Stimulated activated CD8-positive, alpha-beta memory T cell treated with anti-CD3 and anti-CD28 coated beads, Interleukin-15, amount 100 ng/mL, for 24 hours (primary cell): ENCODE results near the gene PNRC2.

Experiments used
- DNase-seq: peaks from one replicate; pipeline ENCODE4 v3.0.0-alpha.2; 2020; ENCODE audit warnings: low read depth

PNRC2 gene, protein sequence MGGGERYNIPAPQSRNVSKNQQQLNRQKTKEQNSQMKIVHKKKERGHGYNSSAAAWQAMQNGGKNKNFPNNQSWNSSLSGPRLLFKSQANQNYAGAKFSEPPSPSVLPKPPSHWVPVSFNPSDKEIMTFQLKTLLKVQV

GRCh38 chr1:23959461-23960290 lies at the start of gene PNRC2:
Gene PNRC2, plus strand, starts transcription at chr1:23959828. Its CDS starts 1,630 bp downstream, at chr1:23961458.
- peak; percentile 90 for DNase-seq

GRCh38 chr1:23910144-23910543 lies 49.5 kb upstream of the PNRC2 start:
- DNase-seq: no peak

DNA sequence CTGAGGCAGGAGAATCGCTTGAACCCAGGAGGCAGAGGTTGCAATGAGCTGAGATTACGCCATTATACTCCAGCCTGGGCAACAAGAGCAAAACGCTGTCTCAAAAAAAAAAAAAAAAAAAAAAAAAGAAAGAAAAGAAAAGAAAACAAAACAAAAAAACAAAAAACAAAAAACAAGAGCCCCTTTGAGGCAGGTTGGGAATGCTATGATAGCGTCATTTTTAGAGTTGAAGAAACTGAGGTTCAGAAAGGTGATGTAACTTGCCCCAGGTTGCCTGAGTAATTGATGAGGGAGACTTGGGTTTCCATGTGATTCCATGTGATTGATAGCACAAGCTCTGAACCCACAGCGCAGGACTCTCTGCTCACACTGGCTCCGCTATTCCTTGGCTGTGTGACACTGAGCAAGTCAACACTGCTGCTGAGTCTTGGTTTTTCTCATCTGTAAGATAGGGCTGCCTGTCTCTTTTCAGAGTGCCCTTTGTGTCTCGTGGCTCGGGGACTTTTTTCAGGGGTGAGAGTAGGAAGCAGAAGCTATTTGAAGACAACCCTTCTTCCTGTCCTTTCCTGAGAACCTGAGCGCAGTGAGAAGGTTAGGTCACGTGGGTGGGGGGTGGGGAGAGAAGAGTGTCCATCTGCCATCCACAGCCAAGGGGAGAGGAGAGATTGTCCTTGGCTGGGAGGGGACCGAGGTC lies 48.9 kb upstream of the PNRC2 start:
- no peak for DNase-seq

GRCh38 chr1:23911921-23912320 lies 47.7 kb upstream of the PNRC2 start:
- DNase-seq: no peak

- DNase-seq: no peak
Measured at GRCh38 chr1:23913212-23913880, 46.3 kb upstream of the PNRC2 start, which contains the start of gene CNR2. Gene CNR2, minus strand, starts transcription at chr1:23913362. Its CDS starts 37,745 bp downstream, at chr1:23875617.

DNA sequence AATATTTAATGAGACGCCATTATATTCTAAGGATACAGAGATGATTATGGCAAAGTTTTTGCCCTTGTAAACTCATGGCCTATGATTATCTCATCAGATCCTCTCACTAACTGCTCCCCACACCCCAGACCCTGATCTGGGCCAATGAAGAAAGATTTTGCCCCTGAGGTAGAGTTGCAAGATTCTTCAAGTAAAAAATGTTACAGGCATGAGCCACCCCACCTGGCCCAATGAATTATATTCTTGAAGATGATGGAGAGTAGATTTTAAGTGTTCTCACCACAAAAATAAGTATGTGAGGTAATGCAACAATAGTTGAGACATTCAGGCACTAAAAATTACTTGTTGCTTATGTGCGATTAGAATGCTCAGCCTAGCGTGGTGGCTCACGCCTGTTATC lies 44.7 kb upstream of the PNRC2 start:
- no peak for DNase-seq

DNA sequence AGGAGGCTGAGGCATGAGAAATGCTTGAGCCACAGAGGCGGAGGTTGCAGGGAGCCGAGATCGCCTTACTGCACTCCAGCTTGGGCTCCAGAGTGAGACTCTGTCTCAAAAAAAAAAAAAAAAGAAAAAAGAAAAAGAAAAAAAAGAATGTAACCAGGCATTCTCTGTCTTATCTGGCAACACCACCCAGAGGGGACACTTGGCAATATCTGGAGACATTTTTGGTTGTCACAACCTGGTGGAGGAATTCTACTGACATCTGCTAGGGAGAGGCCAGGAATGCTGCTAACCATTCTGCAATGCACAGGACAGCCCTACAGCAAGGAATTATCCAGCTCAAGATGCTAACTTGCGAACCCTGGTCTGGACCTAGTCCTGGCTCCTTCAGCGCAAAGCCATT lies 44.2 kb upstream of the PNRC2 start:
- no peak for DNase-seq

DNA sequence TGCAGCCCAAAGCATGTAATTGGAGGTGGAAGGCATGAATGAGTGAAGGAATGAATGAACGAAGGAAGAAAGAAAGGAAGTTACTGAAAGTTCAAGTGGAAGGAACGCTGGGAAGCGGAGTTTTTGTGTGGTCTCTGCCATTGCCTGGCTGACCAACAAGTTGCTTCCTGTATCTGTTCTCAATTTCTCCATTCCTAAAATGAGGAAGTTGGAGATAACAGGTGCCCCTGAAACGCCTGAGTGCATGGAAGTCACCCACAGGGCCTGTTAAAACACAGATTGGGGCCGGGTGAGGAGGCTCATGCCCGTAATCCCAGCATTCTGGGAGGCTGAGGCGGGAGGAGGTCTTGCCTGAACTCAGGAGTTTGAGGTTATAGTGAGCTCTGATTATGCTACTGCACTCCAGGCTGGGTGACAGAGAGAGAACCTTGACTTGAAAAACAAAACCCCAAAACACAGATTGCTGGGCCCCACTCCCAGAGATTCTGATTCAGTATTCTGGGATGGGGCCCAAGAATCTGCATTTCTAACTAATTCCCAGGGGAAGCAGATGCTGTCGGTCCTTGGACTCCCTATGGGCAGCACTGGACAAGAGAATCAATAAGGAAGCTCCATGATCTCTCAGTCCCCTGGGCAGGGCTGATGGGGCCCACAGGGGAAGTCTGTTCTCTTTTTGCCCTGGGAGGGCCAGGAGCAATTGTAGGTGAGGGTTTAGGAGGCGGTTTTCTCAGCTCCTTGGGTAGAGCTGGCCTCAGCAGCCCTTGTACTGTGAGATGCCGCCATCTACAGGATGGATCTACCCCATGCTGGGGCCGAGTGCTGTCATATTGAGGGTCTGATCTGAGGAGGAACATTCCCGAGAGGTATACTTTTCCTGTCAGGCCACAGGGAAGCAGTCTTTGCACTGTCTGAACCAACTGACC lies 43.2 kb upstream of the PNRC2 start:
- DNase-seq: no peak

DNA sequence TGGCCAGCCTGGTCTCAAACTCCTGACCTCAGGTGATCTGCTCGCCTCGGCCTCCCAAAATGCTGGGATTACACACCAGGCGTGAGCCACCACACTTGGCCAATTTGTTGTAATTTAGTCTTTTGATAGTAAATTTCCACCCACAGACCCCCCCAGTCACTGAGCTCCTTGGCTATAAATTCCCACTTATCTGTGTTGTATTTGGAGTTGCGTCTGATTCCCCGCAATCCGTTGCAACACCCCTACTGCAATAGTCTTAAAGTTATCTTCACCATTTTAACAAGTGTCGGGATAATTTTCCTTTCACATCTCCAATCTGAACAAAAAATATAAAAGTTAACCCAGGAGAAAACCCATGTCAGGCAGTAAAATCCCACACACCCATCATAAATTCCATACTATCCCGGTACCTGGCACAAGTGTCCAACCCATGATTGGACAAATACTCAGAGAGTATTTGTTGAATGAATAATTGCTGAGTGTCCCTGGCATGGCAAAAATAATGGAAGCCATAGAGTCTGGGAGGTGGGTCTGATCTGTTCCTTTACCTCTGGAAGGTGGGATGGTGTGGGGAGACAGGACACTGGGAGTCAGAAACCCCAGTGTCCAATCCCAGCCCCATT lies 37.2 kb upstream of the PNRC2 start:
- no peak for DNase-seq

DNA sequence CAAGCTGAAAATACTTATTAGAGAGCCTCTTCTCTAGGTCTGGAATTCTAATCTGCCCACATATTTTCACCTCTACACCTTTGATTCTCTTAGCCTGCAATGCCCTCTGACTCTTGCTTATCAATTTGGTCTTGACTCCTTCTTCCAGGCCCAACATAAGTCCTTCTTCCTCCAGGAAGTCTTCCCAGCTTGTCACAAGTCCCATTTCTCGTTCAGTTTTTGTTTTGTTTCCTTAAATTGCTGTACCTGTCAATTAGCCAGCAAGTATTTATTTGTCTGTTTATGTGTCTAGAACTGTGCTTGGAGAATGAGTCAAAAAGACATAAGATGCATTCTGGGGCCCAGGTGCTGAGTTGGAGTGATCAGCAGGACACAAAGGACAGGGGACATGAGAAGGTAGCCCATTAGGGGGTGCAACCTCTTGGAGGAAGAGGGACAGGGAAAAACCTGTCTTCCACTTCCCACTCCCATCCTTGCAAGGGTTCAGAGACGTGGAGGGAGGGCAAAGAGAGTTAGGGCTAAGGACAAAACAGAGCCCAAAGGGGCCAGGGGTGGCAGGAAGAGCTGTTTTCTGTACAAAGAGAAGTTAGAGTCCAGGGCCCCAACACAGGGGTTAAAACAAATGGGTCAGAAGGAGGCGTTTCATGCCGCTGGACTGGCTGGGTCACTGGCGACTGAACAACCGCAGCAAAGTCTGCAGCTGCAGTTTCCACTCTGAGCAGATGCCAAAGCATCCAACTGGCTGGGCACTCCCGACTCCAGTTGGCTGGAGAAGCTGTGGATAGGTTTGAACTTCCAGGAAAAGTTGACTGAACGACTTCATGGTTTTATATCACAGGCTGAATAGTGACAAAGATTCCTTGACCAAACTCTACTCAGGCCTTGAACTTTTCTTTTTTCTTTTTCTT lies 35.8 kb upstream of the PNRC2 start:
- no peak for DNase-seq

GRCh38 chr1:23924601-23925000 lies 35.0 kb upstream of the PNRC2 start:
- no peak for DNase-seq

DNA sequence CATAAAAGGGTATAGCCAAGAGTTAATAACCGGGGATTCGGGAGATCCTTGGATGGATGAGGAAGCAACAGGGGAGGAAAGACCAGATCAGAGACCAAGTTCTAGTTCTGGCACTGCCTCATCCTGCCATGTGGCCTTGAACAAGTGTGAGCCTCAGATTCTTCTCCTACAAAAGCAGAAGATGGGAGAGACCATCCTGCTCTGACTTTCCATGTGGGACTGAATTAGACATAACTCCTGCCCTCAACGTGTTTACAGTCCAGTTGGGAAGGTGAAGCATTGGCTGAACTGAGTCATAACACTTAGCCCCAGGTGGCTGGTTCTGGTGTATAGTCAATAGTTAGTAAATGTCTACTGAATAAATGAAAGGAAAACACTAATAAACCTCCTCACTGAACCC lies 34.3 kb upstream of the PNRC2 start:
- DNase-seq: no peak

DNA sequence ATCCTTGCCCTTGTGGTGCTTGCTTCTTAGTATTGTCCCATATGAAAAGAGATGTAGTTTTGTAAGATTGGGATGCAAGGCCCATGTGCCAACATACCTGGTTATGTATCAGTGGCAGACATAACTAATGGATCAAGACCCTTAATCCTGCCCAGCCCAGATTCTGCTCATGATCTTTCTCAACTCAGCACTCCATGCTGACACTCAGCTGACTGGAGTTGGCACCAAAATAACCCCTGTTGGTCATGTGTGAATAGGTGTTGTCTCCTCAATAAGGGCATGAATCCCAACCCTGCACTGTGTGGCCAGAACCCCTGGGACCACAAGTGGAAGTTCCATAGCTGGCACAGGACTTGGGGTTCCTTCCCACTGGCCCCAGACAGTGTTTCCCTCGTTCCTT lies 32.5 kb upstream of the PNRC2 start:
- DNase-seq: no peak

GRCh38 chr1:23928789-23929188 lies 30.8 kb upstream of the PNRC2 start:
- no peak for DNase-seq

DNA sequence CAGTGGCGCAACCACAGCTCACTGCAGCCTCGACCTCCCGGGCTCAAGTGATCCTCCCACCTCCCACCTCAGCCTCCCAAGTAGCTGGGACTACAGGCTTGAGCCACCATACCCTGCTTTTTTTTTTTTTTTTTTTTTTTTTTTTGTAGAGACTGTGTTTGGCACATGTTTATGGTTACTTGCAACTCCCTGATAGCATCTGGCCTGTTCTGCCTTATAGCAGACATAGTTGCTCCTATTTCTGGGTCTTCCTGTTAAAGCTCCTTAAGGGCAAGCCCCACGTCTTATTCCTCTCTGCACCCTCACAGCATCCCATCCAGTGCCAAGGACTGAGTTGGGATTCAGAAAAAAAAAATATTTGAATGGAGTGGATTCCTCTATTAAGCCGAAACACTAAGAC lies 29.4 kb upstream of the PNRC2 start:
- no peak for DNase-seq

DNA sequence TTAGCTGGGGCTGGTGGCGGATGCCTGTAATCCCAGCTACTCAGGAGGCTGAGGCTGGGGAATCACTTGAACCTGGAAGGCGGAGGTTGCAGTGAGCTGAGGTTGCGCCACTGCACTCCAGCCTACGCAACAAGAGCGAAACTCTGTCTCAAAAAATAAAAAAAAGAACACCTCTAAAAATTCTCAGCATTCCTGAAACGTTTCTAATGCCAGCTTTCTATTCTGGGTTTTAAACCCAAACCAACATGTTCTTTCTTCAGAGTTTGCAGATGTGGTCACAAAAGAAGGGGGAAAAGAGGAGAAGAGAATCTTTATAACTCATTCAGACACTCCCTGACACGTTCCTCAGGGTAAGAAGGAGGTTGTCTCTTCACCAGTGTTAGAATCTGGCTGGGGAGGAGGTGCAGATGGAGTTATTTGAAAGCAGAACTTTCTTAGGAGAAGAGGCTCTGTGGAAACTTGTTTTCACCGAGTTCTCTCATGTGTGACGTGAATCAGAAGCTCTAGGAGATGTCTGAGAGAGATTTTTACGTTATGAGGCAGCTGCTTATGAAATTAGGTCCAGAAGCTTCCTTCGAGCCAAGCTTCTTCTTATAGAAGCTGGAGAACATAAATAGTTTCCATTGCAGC lies 28.7 kb upstream of the PNRC2 start:
- DNase-seq: no peak

DNA sequence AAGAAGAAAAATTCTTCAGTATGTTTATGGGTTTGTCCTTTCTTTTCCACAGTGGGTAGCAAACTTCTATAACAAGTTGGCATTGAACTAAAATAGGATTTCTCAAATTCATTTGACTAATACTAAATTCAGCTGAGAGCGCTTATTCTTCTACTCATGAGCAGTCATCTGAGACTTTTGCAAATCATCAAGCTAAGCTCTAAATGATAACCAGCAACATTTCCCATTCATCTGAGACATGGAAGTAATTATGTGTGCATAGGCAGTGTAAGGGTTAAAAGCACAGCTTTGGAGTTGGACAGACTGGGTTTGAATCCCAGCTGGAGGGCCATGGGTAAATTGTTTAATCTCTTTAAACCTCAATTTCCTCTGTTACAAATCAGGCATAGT lies 28.1 kb upstream of the PNRC2 start:
- DNase-seq: no peak

- no peak for DNase-seq
Measured at GRCh38 chr1:23936481-23937176, 23.0 kb upstream of the PNRC2 start.

GRCh38 chr1:23947366-23947765 lies 12.3 kb upstream of the PNRC2 start:
- no peak for DNase-seq
